Epidermal melanocyte (primary cell): ENCODE data around the gene SGSM2.

Source experiments
- DNase-seq: peaks from one replicate; pipeline ENCODE4 v3.0.0; 2011; ENCODE audit warnings: low spot score; ENCODE audit not compliant: insufficient read length

SGSM2 gene

GRCh38 chr17:2418572-2418971 lies 81.3 kb downstream of the SGSM2 start:
- no peak for DNase-seq

GRCh38 chr17:2419486-2419885 lies 82.2 kb downstream of the SGSM2 start:
- DNase-seq, result no peak

GRCh38 chr17:2420176-2420575 lies 82.9 kb downstream of the SGSM2 start:
- DNase-seq, result no peak

GRCh38 chr17:2421315-2422147 lies 84.2 kb downstream of the SGSM2 start:
- DNase-seq, result no peak

GRCh38 chr17:2423271-2423670 lies 86.0 kb downstream of the SGSM2 start:
- no peak for DNase-seq

GRCh38 chr17:2427215-2427614 lies 89.9 kb downstream of the SGSM2 start:
- no peak for DNase-seq

- DNase-seq, result no peak
Observed at GRCh38 chr17:2427910-2428309, 90.6 kb downstream of the SGSM2 start.
